Cardiac fibroblast (primary cell): ENCODE data around the gene HERPUD2.
"Not testable (repeated sequence)": the region's sequence is repeated elsewhere in the genome, so short reads cannot be mapped to it uniquely, and the experiment has no call there.

ENCODE experiments used
- DNase-seq, 2 donors: peaks; one replicate each; pipeline versions ENCODE4 v3.0.0 to v3.0.0-alpha.2; 2010; ENCODE audit warnings: low read depth in 2 of 2
- H3K4me3 ChIP-seq, 2 donors: replicated peaks in 1 of 2; 1 replicate in 1 of 2; 2 replicates in 1 of 2; pipeline ENCODE4 v1.5.1; 2011; ENCODE audit warnings: low read depth in 2 of 2, low read length in 2 of 2, mild to moderate bottlenecking in 2 of 2, moderate library complexity in 1 of 2
- TF ChIP-seq, protein P1 (sequence below): IDR thresholded peaks from one replicate; pipeline ENCODE4 v1.5.1; 2011; ENCODE audit warnings: low read depth, mild to moderate bottlenecking, low read length, inconsistent platforms

Gene HERPUD2

GRCh38 chr7:35685781-35686180 lies 9.2 kb downstream of the HERPUD2 start:
- TF ChIP-seq, protein P1, sequence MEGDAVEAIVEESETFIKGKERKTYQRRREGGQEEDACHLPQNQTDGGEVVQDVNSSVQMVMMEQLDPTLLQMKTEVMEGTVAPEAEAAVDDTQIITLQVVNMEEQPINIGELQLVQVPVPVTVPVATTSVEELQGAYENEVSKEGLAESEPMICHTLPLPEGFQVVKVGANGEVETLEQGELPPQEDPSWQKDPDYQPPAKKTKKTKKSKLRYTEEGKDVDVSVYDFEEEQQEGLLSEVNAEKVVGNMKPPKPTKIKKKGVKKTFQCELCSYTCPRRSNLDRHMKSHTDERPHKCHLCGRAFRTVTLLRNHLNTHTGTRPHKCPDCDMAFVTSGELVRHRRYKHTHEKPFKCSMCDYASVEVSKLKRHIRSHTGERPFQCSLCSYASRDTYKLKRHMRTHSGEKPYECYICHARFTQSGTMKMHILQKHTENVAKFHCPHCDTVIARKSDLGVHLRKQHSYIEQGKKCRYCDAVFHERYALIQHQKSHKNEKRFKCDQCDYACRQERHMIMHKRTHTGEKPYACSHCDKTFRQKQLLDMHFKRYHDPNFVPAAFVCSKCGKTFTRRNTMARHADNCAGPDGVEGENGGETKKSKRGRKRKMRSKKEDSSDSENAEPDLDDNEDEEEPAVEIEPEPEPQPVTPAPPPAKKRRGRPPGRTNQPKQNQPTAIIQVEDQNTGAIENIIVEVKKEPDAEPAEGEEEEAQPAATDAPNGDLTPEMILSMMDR = no peak
- DNase-seq = no peak
- no peak overlapping the region for H3K4me3 ChIP-seq

DNA sequence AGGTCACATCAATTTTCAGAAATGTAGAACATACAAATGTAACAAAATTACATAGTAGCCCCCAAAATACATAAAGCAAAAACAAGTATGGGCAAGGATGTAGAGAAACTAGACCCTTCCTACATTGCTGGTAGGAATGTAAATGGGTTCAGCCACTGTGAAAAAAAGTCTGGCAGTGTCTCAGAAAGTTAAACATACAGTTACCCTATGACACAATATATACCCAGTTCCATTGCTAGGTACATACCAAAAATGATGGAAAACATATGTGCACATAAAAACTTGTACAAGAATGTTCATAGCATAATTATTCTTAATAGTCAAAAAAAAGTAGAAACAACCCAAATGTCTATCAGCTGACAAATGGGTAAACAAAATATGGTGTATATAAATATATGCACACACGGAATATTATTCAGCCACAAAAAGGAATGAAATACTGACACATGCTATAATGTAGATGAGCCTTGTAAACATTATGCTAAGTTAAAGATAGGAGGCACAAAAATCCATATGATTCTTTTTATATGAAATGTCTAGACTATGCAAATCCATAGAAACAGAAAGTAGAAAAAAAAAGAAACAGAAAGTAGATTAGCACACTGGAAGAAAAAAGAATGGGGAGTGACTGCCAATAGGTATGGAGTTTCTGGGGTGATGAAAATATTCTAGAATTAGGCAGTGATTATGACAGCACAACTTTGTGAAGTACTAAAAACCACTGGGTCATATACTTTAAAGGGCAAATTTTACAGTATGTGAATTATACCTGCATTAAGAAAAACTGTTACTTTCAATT lies 13.5 kb downstream of the HERPUD2 start:
- H3K4me3 ChIP-seq = no peak overlapping the region
- TF ChIP-seq, protein P1 = no peak
- no peak for DNase-seq

- TF ChIP-seq, protein P1 = no peak
- no peak overlapping the region for H3K4me3 ChIP-seq
- DNase-seq = no peak
Observed at GRCh38 chr7:35680403-35681013, 14.4 kb downstream of the HERPUD2 start.

DNA sequence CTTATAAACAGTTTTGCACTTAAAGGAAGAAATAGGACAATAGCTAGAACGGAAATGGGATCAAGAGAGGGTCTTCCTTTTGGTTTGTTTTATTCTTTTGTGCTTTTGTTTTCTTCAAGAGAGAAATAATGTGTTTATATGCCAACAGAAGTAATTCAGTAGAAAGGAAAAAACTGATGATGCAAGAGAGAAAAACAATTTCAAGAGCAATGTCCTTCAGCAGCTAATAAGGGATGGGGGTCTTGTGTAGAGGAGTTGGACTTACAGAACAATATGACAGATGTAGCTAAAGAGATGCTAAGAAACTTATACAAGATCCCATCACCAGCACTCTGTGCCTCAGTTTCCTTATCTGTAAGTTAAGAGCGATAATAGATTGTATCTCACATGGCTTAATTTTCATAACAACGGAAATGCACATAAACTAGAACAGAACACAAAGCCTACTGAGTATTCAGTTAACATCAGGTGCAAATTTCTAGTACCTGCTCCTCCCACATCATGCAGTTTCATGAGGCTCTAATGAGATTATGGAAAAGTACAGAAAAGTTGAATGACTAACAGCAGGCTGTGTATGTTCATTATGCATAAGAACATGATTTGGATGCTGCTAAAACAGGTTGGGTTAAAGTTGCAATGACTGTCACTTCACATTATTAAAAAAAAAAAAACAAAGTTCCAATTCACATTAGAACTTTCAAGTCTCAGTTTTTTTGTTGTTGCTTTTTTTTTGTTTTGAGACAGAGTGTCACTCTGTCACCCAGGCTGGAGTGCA lies 17.2 kb downstream of the HERPUD2 start:
- DNase-seq = no peak
- no peak overlapping the region for H3K4me3 ChIP-seq
- TF ChIP-seq, protein P1 = no peak

DNA sequence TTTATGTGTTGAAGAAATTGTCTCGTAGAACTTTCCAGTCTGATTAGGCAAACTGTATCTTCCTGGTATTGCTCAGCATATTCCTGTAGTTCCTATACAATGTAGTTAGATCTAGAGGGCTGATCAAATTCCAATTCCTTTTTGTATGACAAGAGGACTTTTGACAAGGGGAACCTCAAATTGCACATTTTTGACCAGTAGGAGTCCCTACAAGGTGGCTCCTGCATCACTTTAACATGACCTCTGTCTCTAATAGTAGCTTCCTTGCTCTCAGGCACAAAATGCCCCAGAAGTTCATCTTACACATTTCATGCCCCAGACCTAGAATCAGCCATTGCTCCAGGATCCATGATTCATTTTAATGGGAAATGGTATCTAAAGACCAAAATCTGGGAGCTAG lies 18.7 kb downstream of the HERPUD2 start:
- TF ChIP-seq, protein P1 = no peak

GRCh38 chr7:35670856-35671569 lies 23.9 kb downstream of the HERPUD2 start:
- H3K4me3 ChIP-seq = no peak overlapping the region
- TF ChIP-seq, protein P1 = no peak
- DNase-seq = no peak

More for the DNA sequence above, 18.7 kb downstream of the HERPUD2 start:
- H3K4me3 ChIP-seq = no peak overlapping the region
- no peak for DNase-seq

- DNase-seq, H3K4me3 ChIP-seq: not testable (repeated sequence)
Observed at GRCh38 chr7:35660411-35660810, 34.5 kb downstream of the HERPUD2 start.
